Spinal cord (tissue), 10 donors: ENCODE measurements around the gene COBL. TPM values are rescaled to one million over a fixed set of nuclear protein-coding genes. Genes with fewer than 3 reads are reported as not detected.

ENCODE experiments used
- DNase-seq, 6 donors: peaks; one replicate each; pipeline versions ENCODE4 v3.0.0 to v3.0.0-alpha.2; 2013 to 2015; ENCODE audit warnings: low spot score in 6 of 6, low read depth in 4 of 6
- H3K27ac ChIP-seq: one replicate; pipeline ENCODE4 v1.5.1; 2013; ENCODE audit warnings: low read depth, low read length, control low read depth
- H3K27me3 ChIP-seq: one replicate; pipeline ENCODE4 v1.6.1; 2013; ENCODE audit warnings: low read length; ENCODE audit not compliant: control insufficient read depth, insufficient read depth
- H3K36me3 ChIP-seq: one replicate; pipeline ENCODE4 v1.6.1; 2013; ENCODE audit warnings: low read length; ENCODE audit not compliant: control insufficient read depth, insufficient read depth
- H3K4me1 ChIP-seq: one replicate; pipeline ENCODE4 v1.6.1; 2013; ENCODE audit warnings: low read length; ENCODE audit not compliant: control insufficient read depth, insufficient read depth
- H3K4me3 ChIP-seq: one replicate; pipeline ENCODE4 v1.5.1; 2013; ENCODE audit warnings: low read depth, low read length, control low read depth
- H3K9me3 ChIP-seq: one replicate; pipeline ENCODE4 v1.6.1; 2013; ENCODE audit warnings: low read length; ENCODE audit not compliant: control insufficient read depth, insufficient read depth
- WGBS: methylation state at CpG from one replicate; pipeline ENCODE4 v1.1.5; 2013; ENCODE audit warnings: missing lambda C conversion rate; ENCODE audit not compliant: insufficient coverage; 5-methylcytosine and 5-hydroxymethylcytosine counted together
- polyA plus RNA-seq, 2 donors: library from polyadenylated mRNA; unstranded; fragments of 120-200 nt; gene quantifications; one replicate each; pipeline ENCODE4 v1.2.1, GENCODE V29; 2013; ENCODE audit not compliant: insufficient read length in 2 of 2
- total RNA-seq, 2 donors: library from RNA; depleted of rRNA in 1 of 2; stranded (reverse); fragments of 120-200 nt in 1 of 2; fragments of >200 nt in 1 of 2; gene quantifications; one replicate each; pipeline versions ENCODE4 v1.2.3 to v1.2.4, GENCODE V29; 2013 to 2014
- donor health status: healthy.

The COBL gene
- total and polyA plus RNA-seq, 4 donors, result 3.8 to 7.8 (median 5.1) TPM

GRCh38 chr7:51278797-51279196, 37.8 kb downstream of the COBL start:
- WGBS, result 73% methylated on average over 5 of the region's 6 CpGs
- Histone ChIP-seq H3K4me1 (peaks cover 20% of the 10 kb centered on the region), H3K27ac (no peak overlapping the region)

GRCh38 chr7:51276967-51277366, 39.6 kb downstream of the COBL start:
- WGBS, result 61% methylated on average over 4 of the region's 5 CpGs
- Histone ChIP-seq H3K27me3 (peaks cover 2% of the 10 kb centered on the region), H3K36me3 (no peaks in the 10 kb centered on the region), H3K4me3 (no peak overlapping the region), H3K4me1 (peaks cover 20% of the 10 kb centered on the region), H3K27ac (no peak overlapping the region), H3K9me3 (no peaks in the 10 kb centered on the region)
- no peak for DNase-seq

More at GRCh38 chr7:51278797-51279196, 37.8 kb downstream of the COBL start:
- Histone ChIP-seq H3K4me3 (no peak overlapping the region), H3K27me3 (peaks cover 2% of the 10 kb centered on the region), H3K9me3 (no peaks in the 10 kb centered on the region), H3K36me3 (no peaks in the 10 kb centered on the region)
- DNase-seq, result no peak

- Histone ChIP-seq H3K4me1 (peaks cover 20% of the 10 kb centered on the region), H3K27ac (no peak overlapping the region), H3K4me3 (no peak overlapping the region)
Measured at GRCh38 chr7:51276091-51276605, 40.5 kb downstream of the COBL start.

GRCh38 chr7:51275532-51275931, 41.1 kb downstream of the COBL start:
- Histone ChIP-seq H3K4me1 (peaks cover 20% of the 10 kb centered on the region), H3K9me3 (no peaks in the 10 kb centered on the region), H3K4me3 (no peak overlapping the region), H3K36me3 (no peaks in the 10 kb centered on the region), H3K27ac (no peak overlapping the region), H3K27me3 (peaks cover 2% of the 10 kb centered on the region)
- 69% methylated on average over 8 of the region's 9 CpGs for WGBS
- DNase-seq, result no peak

More at GRCh38 chr7:51276091-51276605, 40.5 kb downstream of the COBL start:
- Histone ChIP-seq H3K27me3 (peaks cover 2% of the 10 kb centered on the region), H3K9me3 (no peaks in the 10 kb centered on the region), H3K36me3 (no peaks in the 10 kb centered on the region)
- no peak for DNase-seq
- 89% methylated on average over 5 of the region's 7 CpGs for WGBS

- Histone ChIP-seq H3K27ac (no peak overlapping the region), H3K27me3 (peaks cover 2% of the 10 kb centered on the region), H3K4me1 (peaks cover 20% of the 10 kb centered on the region), H3K36me3 (no peaks in the 10 kb centered on the region), H3K9me3 (no peaks in the 10 kb centered on the region), H3K4me3 (no peak overlapping the region)
- no peak for DNase-seq
- 93% methylated on average over 6 of the region's 7 CpGs for WGBS
Measured at GRCh38 chr7:51274955-51275354, 41.7 kb downstream of the COBL start.

- no peak for DNase-seq
- Histone ChIP-seq H3K36me3 (no peaks in the 10 kb centered on the region), H3K27ac (no peak overlapping the region), H3K4me1 (peaks cover 25% of the 10 kb centered on the region), H3K27me3 (peaks cover 2% of the 10 kb centered on the region), H3K9me3 (no peaks in the 10 kb centered on the region), H3K4me3 (no peak overlapping the region)
- WGBS, result 89% methylated on average over 10 of the region's 10 CpGs
Measured at GRCh38 chr7:51274001-51274400, 42.6 kb downstream of the COBL start.

GRCh38 chr7:51273360-51273759, 43.2 kb downstream of the COBL start:
- WGBS, result 100% methylated on average over 1 of the region's 1 CpG
- peaks cover 2% of the 10 kb centered on the region for H3K27me3 ChIP-seq
- H3K27ac ChIP-seq, result no peak overlapping the region
- no peaks in the 10 kb centered on the region for H3K36me3 ChIP-seq
- H3K4me3 ChIP-seq, result no peak overlapping the region
- peaks cover 27% of the 10 kb centered on the region for H3K4me1 ChIP-seq
- DNase-seq, result no peak
- no peaks in the 10 kb centered on the region for H3K9me3 ChIP-seq

- peaks cover 15% of the 10 kb centered on the region for H3K4me1 ChIP-seq
- DNase-seq, result no peak
- no peaks in the 10 kb centered on the region for H3K27me3 ChIP-seq
- WGBS, result 92% methylated on average over 5 of the region's 5 CpGs
- no peaks in the 10 kb centered on the region for H3K36me3 ChIP-seq
- H3K9me3 ChIP-seq, result no peaks in the 10 kb centered on the region
- no peak overlapping the region for H3K27ac ChIP-seq
- H3K4me3 ChIP-seq, result no peak overlapping the region
Measured at GRCh38 chr7:51270965-51271364, 45.6 kb downstream of the COBL start.

- Histone ChIP-seq H3K36me3 (no peaks in the 10 kb centered on the region), H3K9me3 (no peaks in the 10 kb centered on the region), H3K27ac (no peak overlapping the region), H3K4me3 (no peak overlapping the region), H3K4me1 (peaks cover 7% of the 10 kb centered on the region), H3K27me3 (no peaks in the 10 kb centered on the region)
- DNase-seq, result peak in 1 of 6 donors; percentile 32
- 62% methylated on average over 2 of the region's 5 CpGs for WGBS
Measured at GRCh38 chr7:51269911-51270310, 46.7 kb downstream of the COBL start.

GRCh38 chr7:51269321-51269720, 47.3 kb downstream of the COBL start:
- 92% methylated on average over 8 of the region's 10 CpGs for WGBS
- Histone ChIP-seq H3K9me3 (no peaks in the 10 kb centered on the region), H3K4me3 (no peak overlapping the region), H3K36me3 (no peaks in the 10 kb centered on the region), H3K4me1 (peaks cover 7% of the 10 kb centered on the region), H3K27me3 (no peaks in the 10 kb centered on the region), H3K27ac (no peak overlapping the region)
- DNase-seq, result no peak
